GM21737 (cell line): Measurements from ENCODE around the gene ACTMAP.

Source experiments
- ATAC-seq: cut with Tn5 transposase; IDR thresholded peaks from one replicate; pipeline ENCODE4 v1.9.1; 2021; ENCODE audit warnings: mild to moderate bottlenecking, moderate library complexity; ENCODE audit not compliant: unreplicated experiment

The ACTMAP gene

GRCh38 chr19:40701758-40702157, 48.5 kb downstream of the ACTMAP start:
- no peak for ATAC-seq

- no peak for ATAC-seq
Measured at GRCh38 chr19:40700083-40700482, 50.2 kb downstream of the ACTMAP start.

- ATAC-seq = no peak
Measured at GRCh38 chr19:40697007-40697406, 53.3 kb downstream of the ACTMAP start.

- no peak for ATAC-seq
Measured at GRCh38 chr19:40695881-40696280, 54.4 kb downstream of the ACTMAP start.

- ATAC-seq = no peak
Measured at GRCh38 chr19:40693896-40694295, 56.4 kb downstream of the ACTMAP start.

GRCh38 chr19:40693150-40693788, 57.0 kb downstream of the ACTMAP start:
- no peak for ATAC-seq

- no peak for ATAC-seq
Measured at GRCh38 chr19:40692212-40692551, 58.1 kb downstream of the ACTMAP start.

GRCh38 chr19:40691421-40692211, 58.7 kb downstream of the ACTMAP start:
- ATAC-seq = no peak
